Measurements from ENCODE around the gene LGR6.

LGR6 gene

GRCh38 chr1:202275061-202275770 is 81.6 kb downstream of the LGR6 start:
- peak; percentile 49 for DNase-seq

GRCh38 chr1:202276081-202276715 is 82.6 kb downstream of the LGR6 start:
- no peak for DNase-seq

- DNase-seq: no peak
These were observed 83.3 kb downstream of the LGR6 start for GRCh38 chr1:202276920-202277319.

- DNase-seq: no peak
These were observed 85.2 kb downstream of the LGR6 start for GRCh38 chr1:202278751-202279150.

GRCh38 chr1:202279806-202280205 is 86.2 kb downstream of the LGR6 start:
- DNase-seq: no peak

- DNase-seq: no peak
These were observed 87.0 kb downstream of the LGR6 start for GRCh38 chr1:202280595-202280994.

- no peak for DNase-seq
These were observed 87.9 kb downstream of the LGR6 start for GRCh38 chr1:202281316-202282024.

GRCh38 chr1:202282025-202282371 is 88.4 kb downstream of the LGR6 start:
- no peak for DNase-seq

GRCh38 chr1:202282596-202283283 is 89.1 kb downstream of the LGR6 start:
- DNase-seq: no peak

GRCh38 chr1:202283379-202283844 is 89.8 kb downstream of the LGR6 start:
- peak; percentile 12 for DNase-seq

- DNase-seq: no peak
These were observed 90.4 kb downstream of the LGR6 start for GRCh38 chr1:202283991-202284390.

- no peak for DNase-seq
These were observed 92.3 kb downstream of the LGR6 start for GRCh38 chr1:202285908-202286307.

GRCh38 chr1:202286622-202287097 is 93.1 kb downstream of the LGR6 start:
- DNase-seq: no peak

GRCh38 chr1:202287196-202287595 is 93.6 kb downstream of the LGR6 start:
- no peak for DNase-seq

GRCh38 chr1:202288177-202288576 is 94.6 kb downstream of the LGR6 start:
- DNase-seq: no peak

GRCh38 chr1:202289009-202289408 is 95.4 kb downstream of the LGR6 start:
- DNase-seq: no peak

GRCh38 chr1:202291001-202291400 is 97.4 kb downstream of the LGR6 start:
- no peak for DNase-seq

- peak; percentile 28 for DNase-seq
These were observed 98.5 kb downstream of the LGR6 start for GRCh38 chr1:202291961-202292712.

GRCh38 chr1:202292773-202293172 is 99.2 kb downstream of the LGR6 start:
- no peak for DNase-seq

GRCh38 chr1:202293569-202293968 is 100.0 kb downstream of the LGR6 start:
- DNase-seq: no peak

GRCh38 chr1:202302166-202302565 is 108.6 kb downstream of the LGR6 start:
- DNase-seq: no peak

- no peak for DNase-seq
These were observed 110.8 kb downstream of the LGR6 start for GRCh38 chr1:202304375-202304774.

GRCh38 chr1:202305168-202305567 is 111.6 kb downstream of the LGR6 start:
- DNase-seq: no peak

Measured in DMS 273 treated with DMSO at 0.1 percent for 48 hours (cell line).